Endothelial cell of hepatic sinusoid (primary cell): ENCODE measurements around the gene OR2AE1.
"Not testable (repeated sequence)": the region's sequence is repeated elsewhere in the genome, so short reads cannot be mapped to it uniquely, and the experiment has no call there.

ENCODE experiments used
- in situ Hi-C: cut with HindIII; loops from 2 replicates; pipeline ENCODE4 v1.10.0; 2017; ENCODE audit warnings: low sequenced_read_pairs

Gene OR2AE1

GRCh38 chr7:99876933-99877332, at the start of gene OR2AE1:
Gene OR2AE1, minus strand, starts transcription at chr7:99877033. Its CDS starts 0 bp downstream, at chr7:99877033.
- in situ Hi-C loops = no loop called here

GRCh38 chr7:99926321-99926720, 49.5 kb upstream of the OR2AE1 start:
- in situ Hi-C loops = no loop called here

GRCh38 chr7:99923200-99923599, 46.4 kb upstream of the OR2AE1 start:
- in situ Hi-C loops = no loop called here

- in situ Hi-C loops = no loop called here
Observed at GRCh38 chr7:99920149-99920548, 43.3 kb upstream of the OR2AE1 start.

- in situ Hi-C loops = no loop called here
Observed at GRCh38 chr7:99919814-99920112, 42.9 kb upstream of the OR2AE1 start.

GRCh38 chr7:99918959-99919813, 42.4 kb upstream of the OR2AE1 start, which contains the start of gene TRIM4:
Gene TRIM4, minus strand, starts transcription at chr7:99919530. Its CDS starts 129 bp downstream, at chr7:99919401.
- in situ Hi-C loops = no loop called here

- in situ Hi-C loops = no loop called here
Observed at GRCh38 chr7:99910976-99911375, 34.1 kb upstream of the OR2AE1 start.

GRCh38 chr7:99901581-99901980, 24.7 kb upstream of the OR2AE1 start:
- in situ Hi-C loops = no loop called here

- in situ Hi-C loops = no loop called here
Observed at GRCh38 chr7:99899830-99900519, 23.1 kb upstream of the OR2AE1 start.

GRCh38 chr7:99898836-99899235, 22.0 kb upstream of the OR2AE1 start:
- in situ Hi-C loops = no loop called here

- in situ Hi-C loops = no loop called here
Observed at GRCh38 chr7:99898023-99898357, 21.2 kb upstream of the OR2AE1 start.

GRCh38 chr7:99897322-99898022, 20.6 kb upstream of the OR2AE1 start:
- in situ Hi-C loops = no loop called here

- in situ Hi-C loops = no loop called here
Observed at GRCh38 chr7:99894738-99895137, 17.9 kb upstream of the OR2AE1 start.

GRCh38 chr7:99893280-99893679, 16.4 kb upstream of the OR2AE1 start:
- in situ Hi-C loops = no loop called here

- in situ Hi-C loops = not testable (repeated sequence)
Observed at GRCh38 chr7:99890348-99890747, 13.5 kb upstream of the OR2AE1 start.

- in situ Hi-C loops = not testable (repeated sequence)
Observed at GRCh38 chr7:99888366-99888765, 11.5 kb upstream of the OR2AE1 start.

GRCh38 chr7:99881370-99881769, 4.5 kb upstream of the OR2AE1 start:
- in situ Hi-C loops = no loop called here

GRCh38 chr7:99876491-99876890, 342 bp downstream of the OR2AE1 start:
- in situ Hi-C loops = no loop called here

GRCh38 chr7:99868246-99868645, 8.6 kb downstream of the OR2AE1 start:
- in situ Hi-C loops = no loop called here

GRCh38 chr7:99867477-99867876, 9.4 kb downstream of the OR2AE1 start:
- in situ Hi-C loops = not testable (repeated sequence)

GRCh38 chr7:99863847-99864440, 12.9 kb downstream of the OR2AE1 start:
- in situ Hi-C loops = no loop called here
